H9 (cell line): ENCODE results near the gene PPM1J. TPM values are rescaled to one million over a fixed set of nuclear protein-coding genes. Genes with fewer than 3 reads are reported as not detected.

Source experiments
- DNase-seq: peaks from one replicate; pipeline ENCODE4 v3.0.0-alpha.2; 2017
- H2AFZ ChIP-seq: one replicate; pipeline ENCODE4 v1.6.1; 2013; ENCODE audit warnings: mild to moderate bottlenecking, low read length, control low read depth, moderate library complexity
- H2AK5ac ChIP-seq: 2 replicates; pipeline ENCODE4 v1.6.1; 2013; ENCODE audit warnings: low read length, control low read depth, mixed read lengths; ENCODE audit not compliant: insufficient read length
- H2BK120ac ChIP-seq: one replicate; pipeline ENCODE4 v1.6.1; 2013; ENCODE audit warnings: low read depth, mild to moderate bottlenecking, low read length, control low read depth, inconsistent platforms; ENCODE audit not compliant: poor library complexity, severe bottlenecking
- H2BK12ac ChIP-seq: 2 replicates; pipeline ENCODE4 v1.6.1; 2013; ENCODE audit warnings: low read length, control low read depth, mixed read lengths, low read depth; ENCODE audit not compliant: insufficient read length
- H2BK15ac ChIP-seq: 2 replicates; pipeline ENCODE4 v1.6.1; 2013; ENCODE audit warnings: low read depth, low read length, control low read depth
- H2BK20ac ChIP-seq: one replicate; pipeline ENCODE4 v1.6.1; 2013; ENCODE audit warnings: low read depth, mild to moderate bottlenecking, low read length, control low read depth, inconsistent platforms; ENCODE audit not compliant: poor library complexity, severe bottlenecking
- H2BK5ac ChIP-seq: 2 replicates; pipeline ENCODE4 v1.6.1; 2013; ENCODE audit warnings: low read length, control low read depth, mixed read lengths; ENCODE audit not compliant: insufficient read length
- H3K14ac ChIP-seq: 2 replicates; pipeline ENCODE4 v1.6.1; 2013; ENCODE audit warnings: low read length, control low read depth; ENCODE audit not compliant: insufficient read depth
- H3K18ac ChIP-seq: 2 replicates; pipeline ENCODE4 v1.6.1; 2013; ENCODE audit warnings: low read depth, mild to moderate bottlenecking, mixed read lengths, low read length, control low read depth; ENCODE audit not compliant: insufficient read length
- H3K23ac ChIP-seq: 2 replicates; pipeline ENCODE4 v1.6.1; 2013; ENCODE audit warnings: low read length, control low read depth, mixed read lengths, low read depth; ENCODE audit not compliant: insufficient read length
- H3K23me2 ChIP-seq: 2 replicates; pipeline ENCODE4 v1.6.1; 2013; ENCODE audit warnings: low read depth, mild to moderate bottlenecking, mixed read lengths, low read length, control low read depth; ENCODE audit not compliant: insufficient read length, poor library complexity, severe bottlenecking
- H3K27ac ChIP-seq: 2 replicates; pipeline ENCODE4 v1.5.1; 2013; ENCODE audit warnings: low read length, control low read depth, mixed read lengths, low read depth; ENCODE audit not compliant: insufficient read length
- H3K27me3 ChIP-seq: 2 replicates; pipeline ENCODE4 v1.6.1; 2013; ENCODE audit warnings: low read length, control low read depth, inconsistent platforms; ENCODE audit not compliant: insufficient read depth
- H3K4ac ChIP-seq: 2 replicates; pipeline ENCODE4 v1.6.1; 2013; ENCODE audit warnings: low read depth, mild to moderate bottlenecking, control low read depth, inconsistent platforms, low read length, moderate library complexity
- H3K4me1 ChIP-seq: 2 replicates; pipeline ENCODE4 v1.6.1; 2013; ENCODE audit warnings: low read length, control low read depth, inconsistent platforms; ENCODE audit not compliant: insufficient read depth
- H3K4me2 ChIP-seq: 2 replicates; pipeline ENCODE4 v1.6.1; 2013; ENCODE audit warnings: low read length, control low read depth, mixed read lengths; ENCODE audit not compliant: insufficient read length, insufficient read depth
- H3K56ac ChIP-seq: 2 replicates; pipeline ENCODE4 v1.6.1; 2013; ENCODE audit warnings: low read depth, mild to moderate bottlenecking, mixed read lengths, low read length, control low read depth; ENCODE audit not compliant: insufficient read length
- H3K79me1 ChIP-seq: 2 replicates; pipeline ENCODE4 v1.6.1; 2013; ENCODE audit warnings: low read depth, mild to moderate bottlenecking, moderate library complexity, low read length, control low read depth, inconsistent platforms; ENCODE audit not compliant: insufficient read depth, poor library complexity, severe bottlenecking
- H3K79me2 ChIP-seq: 2 replicates; pipeline ENCODE4 v1.6.1; 2013; ENCODE audit warnings: low read length, control low read depth, inconsistent platforms; ENCODE audit not compliant: insufficient read depth
- H3K9ac ChIP-seq: 2 replicates; pipeline ENCODE4 v1.6.1; 2013; ENCODE audit warnings: low read length, control low read depth, mixed read lengths; ENCODE audit not compliant: insufficient read length; ENCODE audit errors: extremely low read depth
- H3K9me3 ChIP-seq: one replicate; pipeline ENCODE4 v1.6.1; 2013; ENCODE audit warnings: low read depth, low read length, inconsistent platforms; ENCODE audit not compliant: control insufficient read depth
- H3T11ph ChIP-seq: one replicate; pipeline ENCODE4 v1.6.1; 2013; ENCODE audit warnings: mild to moderate bottlenecking, low read length, control low read depth, inconsistent platforms
- H4K20me1 ChIP-seq: one replicate; pipeline ENCODE4 v1.6.1; 2013; ENCODE audit not compliant: control insufficient read depth, insufficient read length, insufficient read depth
- H4K5ac ChIP-seq: 2 replicates; pipeline ENCODE4 v1.6.1; 2013; ENCODE audit warnings: low read depth, mild to moderate bottlenecking, mixed read lengths, low read length, control low read depth; ENCODE audit not compliant: insufficient read length
- H4K8ac ChIP-seq: replicated peaks from 2 replicates; pipeline ENCODE4 v1.6.1; 2013; ENCODE audit warnings: low read length, control low read depth, mixed read lengths, low read depth; ENCODE audit not compliant: insufficient read length
- H4K91ac ChIP-seq: 2 replicates; pipeline ENCODE4 v1.6.1; 2013; ENCODE audit warnings: low read depth, mild to moderate bottlenecking, moderate library complexity, mixed read lengths, low read length, control low read depth; ENCODE audit not compliant: insufficient read length
- H3K27ac Mint-ChIP-seq, 3 experiments: 2 replicates in 2 of 3; 3 replicates in 1 of 3; pipeline ENCODE4 v1.8.0; 2020 to 2021; ENCODE audit warnings: mixed read lengths in 3 of 3, mild to moderate bottlenecking in 1 of 3, moderate library complexity in 1 of 3
- H3K27me3 Mint-ChIP-seq: 2 replicates; pipeline ENCODE4 v1.8.0; 2021; ENCODE audit warnings: low read depth, mild to moderate bottlenecking, moderate library complexity, mixed read lengths
- H3K36me3 Mint-ChIP-seq, 3 experiments: 2 replicates in 2 of 3; 3 replicates in 1 of 3; pipeline ENCODE4 v1.8.0; 2020 to 2021; ENCODE audit warnings: low read depth in 3 of 3, mixed read lengths in 3 of 3; ENCODE audit not compliant: insufficient read depth in 1 of 3
- H3K4me1 Mint-ChIP-seq, 2 experiments: 2 replicates each; pipeline ENCODE4 v1.8.0; 2020; ENCODE audit warnings: mixed read lengths in 2 of 2
- H3K4me3 Mint-ChIP-seq, 2 experiments: 2 replicates in 1 of 2; 3 replicates in 1 of 2; pipeline ENCODE4 v1.8.0; 2020 to 2021; ENCODE audit warnings: mild to moderate bottlenecking in 2 of 2, mixed read lengths in 2 of 2, moderate library complexity in 1 of 2
- H3K9me3 Mint-ChIP-seq, 2 experiments: 2 replicates in 1 of 2; 3 replicates in 1 of 2; pipeline ENCODE4 v1.8.0; 2020; ENCODE audit warnings: mild to moderate bottlenecking in 2 of 2, mixed read lengths in 2 of 2, moderate library complexity in 1 of 2
- WGBS: extraction: QIAGEN DNeasy Blood & Tissue Kit; methylation state at CpG from one replicate; pipeline ENCODE4 v1.1.7; 2013; ENCODE audit warnings: missing lambda C conversion rate, low lambda C conversion rate, mixed read lengths; ENCODE audit not compliant: insufficient read length; ENCODE audit errors: extremely low coverage; 5-methylcytosine and 5-hydroxymethylcytosine counted together
- total RNA-seq: library from RNA; stranded (reverse); gene quantifications from 2 replicates; pipeline ENCODE4 v1.2.1, GENCODE V29; 2021
- TF ChIP-seq, protein P1 (sequence below): fragments of 200-600 bp; sonication (generic); conservative IDR thresholded peaks from 3 replicates; pipeline ENCODE4 v1.8.0; 2021; ENCODE audit warnings: antibody characterized with exemption, mild to moderate bottlenecking

PPM1J gene
- total RNA-seq, 1 experiment from 2014 or later: 12.7 TPM

DNA sequence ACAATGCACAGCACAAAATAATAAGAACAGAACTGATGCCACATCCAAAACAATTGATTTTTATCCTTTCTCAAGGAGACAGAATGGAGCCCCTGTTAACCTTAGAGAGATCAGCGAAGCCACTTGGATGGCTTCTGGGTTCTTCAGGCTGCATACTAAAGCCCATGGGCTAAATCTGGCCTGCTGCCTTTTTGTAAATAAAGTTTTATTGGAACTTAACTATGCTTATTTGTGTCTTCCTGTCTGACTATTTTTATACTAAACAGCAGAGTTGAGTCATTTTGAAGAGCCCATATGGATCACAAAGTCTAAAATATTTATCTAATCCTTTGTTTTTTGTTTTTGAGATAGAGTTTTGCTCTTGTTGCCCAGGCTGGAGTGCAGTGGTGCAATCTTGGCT is 16.3 kb upstream of the PPM1J start:
- no peak overlapping the region for H4K91ac ChIP-seq
- H2AK5ac ChIP-seq: no peak overlapping the region
- H3K79me1 ChIP-seq: no peaks in the 10 kb centered on the region
- Mint-ChIP-seq H3K36me3 (peaks cover 0 to 6% (median 0%) of the 10 kb centered on the region in 3 experiments; a peak in 3 of 7 replicates), H3K4me3 (no peak overlapping the region), H3K27me3 (peaks cover 57% of the 10 kb centered on the region), H3K27ac (no peak overlapping the region), H3K4me1 (peaks cover 15 to 26% of the 10 kb centered on the region in 2 experiments), H3K9me3 (peaks cover 5 to 9% of the 10 kb centered on the region in 2 experiments; a peak in 3 of 5 replicates)
- no peak overlapping the region for H2BK12ac ChIP-seq
- H2BK5ac ChIP-seq: no peak overlapping the region
- no peak overlapping the region for H3T11ph ChIP-seq
- H3K18ac ChIP-seq: no peak overlapping the region
- no peak overlapping the region for H2BK20ac ChIP-seq
- H3K4me1 ChIP-seq: no peaks in the 10 kb centered on the region
- no peak overlapping the region for H3K4me2 ChIP-seq
- H3K23me2 ChIP-seq: no peaks in the 10 kb centered on the region
- H3K23ac ChIP-seq: no peak overlapping the region
- no peak overlapping the region for H2BK120ac ChIP-seq
- no peak overlapping the region for H2BK15ac ChIP-seq
- H4K5ac ChIP-seq: no peak overlapping the region
- H4K20me1 ChIP-seq: no peaks in the 10 kb centered on the region
- WGBS: no CpG with 5 or more reads among the region's 1 CpG
- H3K4ac ChIP-seq: no peak overlapping the region
- H4K8ac ChIP-seq: no peak overlapping the region
- no peak overlapping the region for H3K14ac ChIP-seq
- no peak overlapping the region for H2AFZ ChIP-seq
- no peak overlapping the region for H3K9ac ChIP-seq
- DNase-seq: no peak
- H3K27me3 ChIP-seq: no peaks in the 10 kb centered on the region
- no peaks in the 10 kb centered on the region for H3K79me2 ChIP-seq
- no peak overlapping the region for H3K56ac ChIP-seq
- H3K27ac ChIP-seq: no peak overlapping the region
- TF ChIP-seq, protein P1, sequence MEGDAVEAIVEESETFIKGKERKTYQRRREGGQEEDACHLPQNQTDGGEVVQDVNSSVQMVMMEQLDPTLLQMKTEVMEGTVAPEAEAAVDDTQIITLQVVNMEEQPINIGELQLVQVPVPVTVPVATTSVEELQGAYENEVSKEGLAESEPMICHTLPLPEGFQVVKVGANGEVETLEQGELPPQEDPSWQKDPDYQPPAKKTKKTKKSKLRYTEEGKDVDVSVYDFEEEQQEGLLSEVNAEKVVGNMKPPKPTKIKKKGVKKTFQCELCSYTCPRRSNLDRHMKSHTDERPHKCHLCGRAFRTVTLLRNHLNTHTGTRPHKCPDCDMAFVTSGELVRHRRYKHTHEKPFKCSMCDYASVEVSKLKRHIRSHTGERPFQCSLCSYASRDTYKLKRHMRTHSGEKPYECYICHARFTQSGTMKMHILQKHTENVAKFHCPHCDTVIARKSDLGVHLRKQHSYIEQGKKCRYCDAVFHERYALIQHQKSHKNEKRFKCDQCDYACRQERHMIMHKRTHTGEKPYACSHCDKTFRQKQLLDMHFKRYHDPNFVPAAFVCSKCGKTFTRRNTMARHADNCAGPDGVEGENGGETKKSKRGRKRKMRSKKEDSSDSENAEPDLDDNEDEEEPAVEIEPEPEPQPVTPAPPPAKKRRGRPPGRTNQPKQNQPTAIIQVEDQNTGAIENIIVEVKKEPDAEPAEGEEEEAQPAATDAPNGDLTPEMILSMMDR: no peak
- no peaks in the 10 kb centered on the region for H3K9me3 ChIP-seq
